ENCODE data around the gene TBX2. TPM values are rescaled to one million over a fixed set of nuclear protein-coding genes. Genes with fewer than 3 reads are reported as not detected.

The TBX2 gene
- total and polyA plus RNA-seq, 2 of the 13 experiments (the other 11 are each of a cell fraction or from before 2014, with no cell fraction given), result 2.8 to 15.3 TPM

- TF ChIP-seq ZNF318 (CRISPR knock-in tag; IDR thresholded peaks at IDR 0.05) (0 out of 2 replicates have a peak, but pooled peaks have one; percentile 66), GLMP (CRISPR knock-in tag; IDR thresholded peaks at IDR 0.05; ENCODE audit: borderline replicate concordance) (no peak), KDM6A (CRISPR knock-in tag; IDR thresholded peaks at IDR 0.05; ENCODE audit: low read depth) (no peak), PAX8 (CRISPR knock-in tag; IDR thresholded peaks at IDR 0.05; ENCODE audit: borderline replicate concordance) (peak; percentile 89; the same call in 1 of the 2 replicates), ZNF3 (CRISPR knock-in tag; IDR thresholded peaks at IDR 0.05) (no peak), IRF2 (CRISPR knock-in tag; IDR thresholded peaks at IDR 0.05) (peak; percentile 75; the same call in 1 of the 2 replicates), ZNF335 (CRISPR knock-in tag; IDR thresholded peaks at IDR 0.05) (no peak), E2F2 (CRISPR knock-in tag; IDR thresholded peaks at IDR 0.05; ENCODE audit: borderline replicate concordance) (no peak), ZNF136 (CRISPR knock-in tag; IDR thresholded peaks at IDR 0.05; ENCODE audit: low read depth) (no peak), SAFB2 (CRISPR knock-in tag; IDR thresholded peaks at IDR 0.05; ENCODE audit: borderline replicate concordance, low read depth) (no peak), ZBTB20 (CRISPR knock-in tag; IDR thresholded peaks at IDR 0.05; ENCODE audit: borderline replicate concordance, low read depth) (peak; percentile 62; the same call in 1 of the 2 replicates), ETS1 (CRISPR knock-in tag; IDR thresholded peaks at IDR 0.05) (no peak)
- TF ChIP-seq, protein P1, sequence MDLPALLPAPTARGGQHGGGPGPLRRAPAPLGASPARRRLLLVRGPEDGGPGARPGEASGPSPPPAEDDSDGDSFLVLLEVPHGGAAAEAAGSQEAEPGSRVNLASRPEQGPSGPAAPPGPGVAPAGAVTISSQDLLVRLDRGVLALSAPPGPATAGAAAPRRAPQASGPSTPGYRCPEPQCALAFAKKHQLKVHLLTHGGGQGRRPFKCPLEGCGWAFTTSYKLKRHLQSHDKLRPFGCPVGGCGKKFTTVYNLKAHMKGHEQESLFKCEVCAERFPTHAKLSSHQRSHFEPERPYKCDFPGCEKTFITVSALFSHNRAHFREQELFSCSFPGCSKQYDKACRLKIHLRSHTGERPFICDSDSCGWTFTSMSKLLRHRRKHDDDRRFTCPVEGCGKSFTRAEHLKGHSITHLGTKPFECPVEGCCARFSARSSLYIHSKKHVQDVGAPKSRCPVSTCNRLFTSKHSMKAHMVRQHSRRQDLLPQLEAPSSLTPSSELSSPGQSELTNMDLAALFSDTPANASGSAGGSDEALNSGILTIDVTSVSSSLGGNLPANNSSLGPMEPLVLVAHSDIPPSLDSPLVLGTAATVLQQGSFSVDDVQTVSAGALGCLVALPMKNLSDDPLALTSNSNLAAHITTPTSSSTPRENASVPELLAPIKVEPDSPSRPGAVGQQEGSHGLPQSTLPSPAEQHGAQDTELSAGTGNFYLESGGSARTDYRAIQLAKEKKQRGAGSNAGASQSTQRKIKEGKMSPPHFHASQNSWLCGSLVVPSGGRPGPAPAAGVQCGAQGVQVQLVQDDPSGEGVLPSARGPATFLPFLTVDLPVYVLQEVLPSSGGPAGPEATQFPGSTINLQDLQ (CRISPR knock-in tag; IDR thresholded peaks at IDR 0.05), result no peak
These were observed 17.1 kb downstream of the TBX2 start (continued) for GRCh38 chr17:61416540-61417363.
